Measurements from ENCODE around the gene CFAP74.

Gene CFAP74

DNA sequence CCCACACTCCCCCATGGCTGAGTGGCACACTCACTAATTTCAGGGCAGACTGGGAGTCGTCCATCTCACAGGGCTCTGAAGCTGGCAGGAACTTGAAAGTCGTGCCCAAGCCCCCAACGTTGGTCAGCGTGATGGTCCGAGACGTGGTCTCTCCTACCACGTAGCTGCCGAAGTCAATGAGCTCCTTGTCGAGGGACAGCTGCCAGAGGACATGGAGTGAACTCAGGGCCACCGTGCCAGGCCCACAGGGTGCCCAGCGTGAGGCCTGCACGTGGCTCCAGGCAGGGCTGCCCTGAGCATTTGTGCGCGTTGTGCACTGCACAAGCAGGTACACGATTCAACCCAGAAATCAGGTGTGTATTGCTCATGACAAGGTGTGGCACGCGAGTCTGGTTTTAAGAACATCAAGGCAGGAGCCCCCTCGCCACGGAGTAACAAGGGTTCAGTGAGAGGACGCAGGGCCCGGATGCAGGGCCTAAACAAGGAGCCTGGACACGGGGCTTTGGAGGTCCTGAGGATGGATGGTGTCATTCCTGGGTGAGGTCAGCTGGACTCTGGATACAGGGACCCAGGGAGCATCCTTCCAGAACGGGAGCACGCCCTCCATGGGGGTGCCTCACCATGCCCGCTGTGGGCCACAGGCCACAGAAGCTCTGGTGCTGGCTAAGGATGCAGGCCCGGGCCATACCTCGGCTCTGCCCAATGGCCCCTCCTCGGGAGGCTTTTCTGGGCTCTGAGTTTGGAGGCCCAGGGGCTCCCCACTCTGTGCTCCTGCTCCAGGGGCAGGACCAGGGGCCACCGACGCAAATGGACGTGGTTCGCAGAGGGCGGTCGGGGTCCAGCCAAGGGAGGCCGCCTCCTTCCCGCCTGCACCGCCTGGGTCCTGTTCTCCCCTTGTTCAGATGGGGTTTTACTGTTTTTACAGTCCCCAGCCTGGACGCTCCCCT lies 46.7 kb downstream of the CFAP74 start:
- DNase-seq (ENCODE audit: insufficient read length, low spot score) (no peak), FAIRE-seq (no peak)

GRCh38 chr1:1956101-1956500 lies 47.5 kb downstream of the CFAP74 start:
- no peak for DNase-seq (ENCODE audit: insufficient read length, low spot score)
- no peak for FAIRE-seq

DNA sequence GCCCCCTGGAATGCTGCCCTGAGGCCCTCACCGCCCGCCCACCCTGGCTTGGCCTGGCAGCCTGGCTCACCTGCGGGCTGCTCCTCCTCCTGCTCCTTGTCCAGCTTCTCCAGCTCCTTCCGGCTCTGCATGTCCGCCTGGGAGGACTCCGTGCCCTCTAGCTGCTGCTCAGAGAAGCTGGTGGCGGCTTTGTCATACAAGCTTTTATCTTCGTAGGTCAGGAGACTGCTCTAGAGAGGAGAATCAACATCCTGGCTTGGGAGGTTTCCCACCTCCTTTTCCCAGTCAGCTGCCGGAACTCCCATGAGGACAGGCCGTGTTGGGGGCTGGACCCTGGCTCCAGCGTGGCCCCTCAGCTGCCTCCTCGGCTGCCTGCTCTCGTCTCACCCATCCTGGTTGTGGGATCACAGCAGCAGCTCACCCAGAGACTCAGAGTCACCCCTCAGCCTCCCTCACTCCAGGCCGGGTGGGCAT lies 47.9 kb downstream of the CFAP74 start:
- FAIRE-seq, result no peak

DNA sequence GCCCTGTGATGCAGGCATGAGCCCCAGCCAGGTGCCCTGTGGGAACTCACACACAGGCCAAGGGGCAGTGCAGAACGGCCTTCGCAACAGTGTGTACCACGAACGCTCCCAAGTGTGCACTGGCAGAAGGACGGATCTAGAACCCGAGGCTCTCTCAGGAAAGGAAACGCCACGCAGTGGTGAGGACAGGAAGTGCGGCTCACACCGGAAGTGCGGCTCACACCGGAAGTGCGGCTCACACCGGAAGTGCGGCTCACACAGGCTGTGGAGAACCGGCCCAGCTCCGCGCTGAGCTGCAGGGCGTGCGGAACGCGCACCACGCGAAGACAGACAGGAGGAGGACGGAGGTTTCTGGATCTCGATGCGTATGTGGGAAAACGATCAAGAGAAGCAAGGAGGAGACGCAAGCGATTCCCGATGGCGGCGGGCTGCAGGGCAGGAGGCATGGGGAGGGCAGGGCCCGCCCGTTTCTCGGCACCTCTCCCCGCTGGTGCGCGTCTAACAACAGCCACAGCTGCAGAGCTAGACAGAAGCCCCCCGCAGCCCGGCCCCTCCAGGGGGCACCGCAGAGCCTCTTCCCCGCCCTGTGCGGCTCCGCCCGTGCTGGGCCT lies 48.6 kb downstream of the CFAP74 start:
- FAIRE-seq (no peak), DNase-seq (ENCODE audit: insufficient read length, low spot score) (no peak)

More for the DNA sequence above, 47.9 kb downstream of the CFAP74 start:
- DNase-seq (ENCODE audit: insufficient read length, low spot score), result no peak

GRCh38 chr1:1954015-1954414 lies 49.6 kb downstream of the CFAP74 start:
- DNase-seq (ENCODE audit: insufficient read length, low spot score), result no peak
- FAIRE-seq, result no peak

- FAIRE-seq, result no peak
- no peak for DNase-seq (ENCODE audit: insufficient read length, low spot score)
Measured at GRCh38 chr1:1950940-1951339, 52.6 kb downstream of the CFAP74 start.

GRCh38 chr1:1948783-1949182 lies 54.8 kb downstream of the CFAP74 start:
- DNase-seq (ENCODE audit: insufficient read length, low spot score), result no peak
- FAIRE-seq, result no peak

- no peak for DNase-seq (ENCODE audit: insufficient read length, low spot score)
- FAIRE-seq, result no peak
Measured at GRCh38 chr1:1947493-1947892, 56.1 kb downstream of the CFAP74 start.

DNA sequence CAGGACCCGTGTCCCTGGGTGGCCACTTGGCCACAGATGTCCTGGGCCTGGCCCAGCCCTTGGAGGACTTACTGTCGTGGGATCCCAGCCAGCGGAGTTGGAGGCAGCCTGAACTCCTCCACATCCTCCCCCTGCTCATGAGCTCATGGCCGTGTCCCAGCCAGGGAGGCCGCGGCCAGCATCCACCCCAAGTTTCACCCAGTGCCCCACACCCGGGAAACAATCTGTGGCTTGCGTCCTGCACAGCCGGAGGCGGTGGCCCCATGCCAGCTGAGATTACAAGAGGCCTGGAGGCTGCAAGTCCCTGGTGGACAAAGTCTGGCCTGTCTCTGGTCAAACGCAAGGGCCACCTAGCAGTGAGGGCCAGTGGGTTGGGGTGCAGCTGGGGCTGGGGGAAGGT lies 57.0 kb downstream of the CFAP74 start:
- no peak for FAIRE-seq

DNA sequence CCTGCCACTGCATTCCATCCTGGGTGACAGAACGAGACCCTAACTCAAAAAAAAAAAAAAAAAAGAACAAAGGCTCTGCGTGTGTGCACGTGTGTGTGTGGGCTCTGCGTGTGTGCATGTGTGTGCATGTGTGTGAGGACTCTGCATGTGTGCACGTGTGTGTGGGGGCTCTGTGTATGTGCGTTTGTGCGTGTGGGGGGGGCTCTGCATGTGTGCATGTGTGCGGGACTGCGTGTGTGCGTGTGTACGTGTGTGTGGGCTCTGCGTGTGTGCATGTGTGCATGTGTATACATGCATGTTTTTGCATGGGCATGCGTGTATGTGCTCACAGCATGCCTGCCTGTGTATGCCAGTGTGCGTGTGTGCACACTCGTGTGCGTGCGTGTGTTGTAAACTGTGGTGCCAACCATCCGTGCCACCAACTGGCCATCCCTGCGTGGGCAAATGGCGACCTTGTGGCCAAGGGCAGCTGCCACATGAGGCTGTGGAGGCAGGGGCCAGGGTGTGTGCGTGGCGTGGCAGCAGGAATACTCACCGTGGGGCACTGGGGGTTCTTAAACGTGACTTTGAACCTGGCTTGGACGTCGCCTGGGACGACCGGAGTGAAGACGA lies 57.7 kb downstream of the CFAP74 start:
- peak; percentile 57 for FAIRE-seq

More for the DNA sequence above, 57.0 kb downstream of the CFAP74 start:
- no peak for DNase-seq (ENCODE audit: insufficient read length, low spot score)

GRCh38 chr1:1943834-1944570 lies 59.6 kb downstream of the CFAP74 start:
- FAIRE-seq, result peak; percentile 97
- peak; percentile 51 for DNase-seq (ENCODE audit: insufficient read length, low spot score)

More for the DNA sequence above, 57.7 kb downstream of the CFAP74 start:
- DNase-seq (ENCODE audit: insufficient read length, low spot score), result no peak

GRCh38 chr1:1942753-1943656 lies 60.6 kb downstream of the CFAP74 start:
- DNase-seq (ENCODE audit: insufficient read length, low spot score) (no peak), FAIRE-seq (no peak)

DNA sequence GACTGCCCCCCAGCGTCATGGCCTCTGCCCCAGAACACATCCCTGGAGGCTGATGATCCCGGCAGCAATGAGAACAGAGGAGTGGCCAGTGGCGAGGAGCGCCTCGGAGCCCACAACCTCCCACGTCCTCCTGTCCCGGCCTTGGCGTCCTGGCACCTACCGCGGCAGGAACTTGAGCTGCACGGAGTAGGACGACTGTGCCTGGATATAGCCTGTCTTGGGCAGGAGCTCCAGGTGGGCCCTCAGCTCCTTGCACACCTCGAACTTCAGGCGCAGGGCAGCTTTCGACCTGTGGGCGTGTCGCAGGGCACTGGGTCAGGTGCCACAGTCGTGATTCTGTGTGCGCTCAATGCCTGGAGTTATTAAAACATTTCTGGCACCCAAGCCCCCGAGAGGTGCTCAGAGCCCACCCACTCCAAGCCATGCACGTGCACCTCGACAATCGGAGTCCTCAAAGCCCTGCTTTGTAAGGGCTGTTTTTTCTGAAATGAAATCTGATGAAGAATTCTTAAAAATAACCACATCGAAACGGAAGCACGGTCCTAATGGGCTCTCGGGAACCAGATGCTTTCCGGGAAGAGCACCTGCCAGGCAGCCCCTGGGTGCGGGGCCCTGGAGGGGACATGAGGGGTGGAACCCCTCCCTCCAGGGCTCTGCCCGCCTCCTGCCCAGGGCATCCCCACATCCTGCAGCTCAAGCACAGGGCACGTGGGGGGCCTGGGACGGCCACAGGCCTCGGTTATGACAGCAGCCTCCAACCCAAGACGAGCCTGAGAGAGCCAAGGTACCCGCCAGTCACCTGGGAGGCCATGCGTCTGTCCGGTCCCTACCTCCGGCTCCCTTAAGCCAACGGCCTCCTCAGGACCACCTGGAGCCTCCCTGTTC lies 61.5 kb downstream of the CFAP74 start:
- DNase-seq (ENCODE audit: insufficient read length, low spot score), result no peak
- FAIRE-seq, result no peak

DNA sequence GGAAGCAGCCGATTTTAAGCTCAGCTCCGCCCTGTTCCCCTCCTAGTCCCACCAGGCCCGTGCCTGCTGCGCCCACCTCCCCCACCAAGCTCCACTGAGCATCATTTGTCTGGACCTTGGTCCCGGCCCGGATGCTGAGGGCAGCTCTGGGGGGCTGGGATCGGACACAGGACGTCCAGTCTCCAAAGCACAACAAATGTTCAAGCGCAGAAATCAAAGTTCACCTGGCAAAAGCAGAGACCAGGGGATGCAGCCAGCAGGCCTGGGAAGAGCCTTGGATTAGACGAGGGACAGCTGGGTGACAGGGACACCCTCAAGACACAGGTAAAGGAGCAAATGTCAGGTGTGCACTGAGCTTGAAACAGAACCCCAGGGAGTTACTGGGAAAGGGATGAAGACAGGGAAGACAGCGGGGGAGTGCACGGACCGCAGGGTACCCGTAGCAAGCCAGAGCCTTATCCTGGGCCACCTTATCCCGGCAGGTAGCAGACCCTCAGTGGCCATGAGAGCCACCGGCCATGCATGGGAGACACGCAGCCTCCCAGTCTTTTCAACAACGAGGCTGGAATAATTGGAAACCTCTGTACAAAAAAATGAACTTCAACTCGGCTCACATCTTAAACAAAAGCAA lies 62.3 kb downstream of the CFAP74 start:
- DNase-seq (ENCODE audit: insufficient read length, low spot score) (no peak), FAIRE-seq (no peak)

GRCh38 chr1:1940123-1940425 lies 63.5 kb downstream of the CFAP74 start:
- DNase-seq (ENCODE audit: insufficient read length, low spot score), result no peak
- no peak for FAIRE-seq

DNA sequence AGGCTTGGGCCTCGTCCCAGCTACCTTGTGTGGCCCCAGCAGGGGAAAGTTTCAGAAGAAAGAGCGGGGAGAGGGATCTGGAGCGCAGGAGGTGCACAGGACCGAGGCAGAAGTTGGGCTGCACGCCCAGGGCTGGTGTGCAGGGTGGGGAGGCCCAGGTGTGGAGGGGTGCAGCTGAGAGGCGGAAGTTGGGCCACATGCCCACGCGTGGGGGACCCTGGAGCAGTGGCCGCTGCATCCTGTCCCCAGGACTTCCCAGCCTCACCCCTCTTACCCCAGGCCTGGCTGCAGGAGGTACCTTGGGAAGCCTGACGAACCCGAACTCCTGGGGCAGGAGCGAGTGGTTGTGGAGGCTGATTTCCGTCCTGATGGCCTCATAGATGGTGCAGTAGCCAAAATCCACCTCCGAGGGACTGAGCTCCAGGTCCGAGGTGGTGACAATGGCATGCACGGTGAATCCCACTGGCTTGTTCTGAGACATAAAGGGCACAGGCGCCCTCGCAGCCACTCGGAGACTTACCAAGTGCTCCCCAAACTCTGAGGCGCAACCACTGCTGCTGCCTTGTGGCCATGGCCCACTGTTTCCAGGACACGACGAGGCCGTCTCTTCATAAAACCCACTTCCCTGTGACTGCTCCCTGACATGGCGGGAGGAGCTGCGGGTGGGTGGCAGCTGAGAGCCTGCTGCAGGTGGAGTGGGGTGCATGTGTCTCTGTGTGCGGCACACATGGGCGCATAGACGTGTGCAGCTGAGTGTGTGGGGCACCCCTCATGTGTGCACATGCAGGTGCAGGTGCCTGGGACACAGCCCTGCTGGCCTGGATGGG lies 64.1 kb downstream of the CFAP74 start:
- no peak for FAIRE-seq
- DNase-seq (ENCODE audit: insufficient read length, low spot score), result no peak

- FAIRE-seq (peak; percentile 69), DNase-seq (ENCODE audit: insufficient read length, low spot score) (no peak)
Measured at GRCh38 chr1:1938613-1939295, 64.8 kb downstream of the CFAP74 start.
